ENCODE results near the gene MYL3.

DNA sequence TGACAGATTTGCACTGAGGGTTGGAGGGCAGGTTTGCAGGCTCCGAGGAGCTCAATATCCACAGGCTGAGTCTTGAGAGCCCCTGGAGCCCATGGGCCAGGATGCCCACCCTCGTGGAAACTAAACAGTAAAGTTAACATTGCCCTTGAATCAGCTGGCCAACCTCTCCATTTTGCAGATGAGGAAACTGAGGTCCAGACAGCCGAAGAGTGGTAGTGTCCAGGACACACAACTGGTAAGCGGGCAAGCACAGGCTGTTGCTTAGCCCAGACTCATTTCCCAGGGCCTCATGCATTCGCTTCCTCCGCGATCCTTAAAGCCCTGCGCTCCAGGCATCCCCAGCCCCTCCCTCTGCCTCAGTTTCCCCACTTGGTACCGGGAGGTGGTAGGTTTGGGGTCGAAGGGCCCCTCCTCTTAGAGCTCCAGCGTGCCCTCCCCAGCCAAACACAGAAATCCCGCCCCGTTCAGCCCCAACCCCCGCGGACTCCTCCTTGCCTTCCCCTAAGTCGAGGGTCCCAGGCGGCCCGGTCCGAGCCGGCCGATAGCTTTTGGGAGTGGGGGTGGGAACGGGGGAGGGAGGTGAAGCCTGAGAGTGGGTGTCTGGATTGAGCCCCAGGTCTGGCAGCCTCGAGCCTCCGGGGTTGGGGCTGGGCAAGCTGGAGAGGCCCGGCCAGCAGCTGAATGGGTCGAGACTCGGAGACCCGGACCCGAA is 17.8 kb upstream of the MYL3 start:
- TF ChIP-seq, protein P1, sequence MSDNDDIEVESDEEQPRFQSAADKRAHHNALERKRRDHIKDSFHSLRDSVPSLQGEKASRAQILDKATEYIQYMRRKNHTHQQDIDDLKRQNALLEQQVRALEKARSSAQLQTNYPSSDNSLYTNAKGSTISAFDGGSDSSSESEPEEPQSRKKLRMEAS (IDR thresholded peaks at IDR 0.05), result no peak
- TF ChIP-seq, protein P2, sequence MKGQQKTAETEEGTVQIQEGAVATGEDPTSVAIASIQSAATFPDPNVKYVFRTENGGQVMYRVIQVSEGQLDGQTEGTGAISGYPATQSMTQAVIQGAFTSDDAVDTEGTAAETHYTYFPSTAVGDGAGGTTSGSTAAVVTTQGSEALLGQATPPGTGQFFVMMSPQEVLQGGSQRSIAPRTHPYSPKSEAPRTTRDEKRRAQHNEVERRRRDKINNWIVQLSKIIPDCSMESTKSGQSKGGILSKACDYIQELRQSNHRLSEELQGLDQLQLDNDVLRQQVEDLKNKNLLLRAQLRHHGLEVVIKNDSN (IDR thresholded peaks at IDR 0.05), result no peak
- no peak for TF ChIP-seq TAF1 (IDR thresholded peaks at IDR 0.05; ENCODE audit: low read depth)
- TF ChIP-seq, protein P3, sequence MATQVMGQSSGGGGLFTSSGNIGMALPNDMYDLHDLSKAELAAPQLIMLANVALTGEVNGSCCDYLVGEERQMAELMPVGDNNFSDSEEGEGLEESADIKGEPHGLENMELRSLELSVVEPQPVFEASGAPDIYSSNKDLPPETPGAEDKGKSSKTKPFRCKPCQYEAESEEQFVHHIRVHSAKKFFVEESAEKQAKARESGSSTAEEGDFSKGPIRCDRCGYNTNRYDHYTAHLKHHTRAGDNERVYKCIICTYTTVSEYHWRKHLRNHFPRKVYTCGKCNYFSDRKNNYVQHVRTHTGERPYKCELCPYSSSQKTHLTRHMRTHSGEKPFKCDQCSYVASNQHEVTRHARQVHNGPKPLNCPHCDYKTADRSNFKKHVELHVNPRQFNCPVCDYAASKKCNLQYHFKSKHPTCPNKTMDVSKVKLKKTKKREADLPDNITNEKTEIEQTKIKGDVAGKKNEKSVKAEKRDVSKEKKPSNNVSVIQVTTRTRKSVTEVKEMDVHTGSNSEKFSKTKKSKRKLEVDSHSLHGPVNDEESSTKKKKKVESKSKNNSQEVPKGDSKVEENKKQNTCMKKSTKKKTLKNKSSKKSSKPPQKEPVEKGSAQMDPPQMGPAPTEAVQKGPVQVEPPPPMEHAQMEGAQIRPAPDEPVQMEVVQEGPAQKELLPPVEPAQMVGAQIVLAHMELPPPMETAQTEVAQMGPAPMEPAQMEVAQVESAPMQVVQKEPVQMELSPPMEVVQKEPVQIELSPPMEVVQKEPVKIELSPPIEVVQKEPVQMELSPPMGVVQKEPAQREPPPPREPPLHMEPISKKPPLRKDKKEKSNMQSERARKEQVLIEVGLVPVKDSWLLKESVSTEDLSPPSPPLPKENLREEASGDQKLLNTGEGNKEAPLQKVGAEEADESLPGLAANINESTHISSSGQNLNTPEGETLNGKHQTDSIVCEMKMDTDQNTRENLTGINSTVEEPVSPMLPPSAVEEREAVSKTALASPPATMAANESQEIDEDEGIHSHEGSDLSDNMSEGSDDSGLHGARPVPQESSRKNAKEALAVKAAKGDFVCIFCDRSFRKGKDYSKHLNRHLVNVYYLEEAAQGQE (IDR thresholded peaks at IDR 0.05; ENCODE audit: low read depth), result no peak
- TF ChIP-seq RAD21 (IDR thresholded peaks at IDR 0.05; ENCODE audit: low read depth), result no peak
